ENCODE data around the gene MFNG.

MFNG gene

DNA sequence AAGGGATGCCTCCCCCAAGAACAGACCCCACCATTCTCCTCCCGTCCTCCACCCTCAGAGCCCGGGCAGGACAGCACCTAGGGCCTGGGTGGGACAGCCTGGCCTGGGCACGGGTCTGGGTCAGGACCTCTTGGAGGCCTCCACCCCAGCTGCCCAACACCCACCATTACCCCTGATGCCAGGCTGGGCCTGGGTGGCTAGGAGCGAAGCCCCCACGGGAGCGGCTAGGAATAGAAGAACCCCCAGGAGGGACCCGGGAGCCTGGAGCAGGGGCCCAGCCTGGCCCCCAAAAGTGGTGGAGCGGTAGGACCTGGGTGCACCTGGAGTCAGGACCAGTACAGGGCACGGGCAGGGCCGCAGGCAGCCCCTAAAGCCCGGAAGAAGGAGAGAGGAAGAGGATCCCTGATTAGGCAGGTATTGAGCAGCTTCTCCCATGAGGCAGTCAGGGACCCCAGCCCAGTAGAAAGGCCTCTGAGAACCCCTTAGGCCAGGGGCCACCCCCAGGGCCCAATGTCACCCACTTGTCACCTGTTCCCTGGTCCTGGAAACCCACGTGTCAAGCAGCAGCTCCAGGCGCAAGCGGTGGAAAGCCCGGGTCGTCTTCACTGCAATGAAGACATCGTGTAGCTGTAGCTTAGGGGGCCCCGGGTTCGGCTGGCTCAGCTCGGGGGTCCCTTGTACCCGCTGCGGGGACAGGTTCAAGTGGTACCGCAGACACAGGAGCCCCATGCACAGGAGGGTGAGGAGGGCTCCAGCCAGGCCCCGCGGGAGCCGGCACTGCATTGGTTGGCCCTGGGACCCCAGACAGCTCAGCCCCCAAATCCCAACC is 575 bp downstream of the MFNG start:
- Histone ChIP-seq H3K4me1 (ENCODE audit: control insufficient read depth, insufficient read depth, low read length) (peaks cover 44% of the 10 kb centered on the region), H3K4me3 (ENCODE audit: insufficient read depth, low read depth, low read length) (peak overlapping the region; percentile 1), H3K27ac (ENCODE audit: insufficient read depth, low read depth, low read length, poor library complexity, severe bottlenecking) (no peak overlapping the region), H3K9me3 (ENCODE audit: control insufficient read depth, low read length) (no peaks in the 10 kb centered on the region), H3K27me3 (ENCODE audit: control insufficient read depth, insufficient read depth, low read length, poor library complexity, severe bottlenecking) (no peaks in the 10 kb centered on the region), H3K36me3 (ENCODE audit: control insufficient read depth, insufficient read depth, low read length) (no peaks in the 10 kb centered on the region)
- WGBS, 2 experiments: 82 to 83% methylated on average over 26 of the region's 26 CpGs

DNA sequence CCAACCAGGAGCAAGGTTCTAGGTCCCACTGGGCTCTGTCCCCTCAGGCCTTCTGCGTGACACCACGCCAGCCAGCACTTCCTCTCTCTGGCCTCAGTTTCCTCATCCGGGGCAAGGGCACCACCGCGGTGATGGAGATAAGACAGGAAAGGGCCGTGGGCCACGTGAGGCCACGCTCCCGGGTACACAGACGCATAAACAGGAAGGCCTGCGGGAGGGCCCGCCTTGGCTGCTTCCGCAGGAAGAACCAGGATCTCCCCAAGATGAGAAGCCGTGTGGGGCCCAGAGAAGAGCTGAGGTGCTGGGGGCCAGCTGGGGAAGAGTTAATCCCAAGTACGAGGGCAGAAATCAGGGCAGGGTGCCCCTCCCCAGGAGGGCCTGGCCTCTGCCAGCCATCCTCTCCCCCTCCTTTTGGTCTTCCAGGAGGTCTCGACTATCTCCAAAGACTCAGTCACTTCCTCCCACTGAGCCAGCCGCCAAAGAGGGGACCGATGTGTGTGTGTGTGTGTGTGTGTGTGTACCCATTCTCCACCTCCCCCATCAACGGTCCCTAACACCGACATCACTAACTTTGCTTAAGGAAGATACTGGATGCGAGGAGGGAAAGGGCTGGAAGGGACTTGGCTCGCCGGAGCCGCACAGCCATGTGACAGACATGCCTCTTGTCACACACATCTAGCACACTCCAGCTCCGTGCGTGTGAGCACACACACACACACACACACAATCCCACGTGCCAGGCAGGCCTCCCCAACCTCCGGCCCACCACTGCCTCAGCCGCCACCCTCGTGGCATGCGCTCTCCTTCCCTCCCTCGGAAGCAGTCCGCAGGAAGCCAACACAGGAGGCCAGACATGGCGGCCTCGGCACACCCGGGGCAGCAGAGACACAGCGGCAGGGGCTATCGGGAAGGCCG is 1.4 kb downstream of the MFNG start:
- Histone ChIP-seq H3K27ac (ENCODE audit: insufficient read depth, low read depth, low read length, poor library complexity, severe bottlenecking) (peak overlapping the region; percentile 56), H3K4me3 (ENCODE audit: insufficient read depth, low read depth, low read length) (no peak overlapping the region), H3K4me1 (ENCODE audit: control insufficient read depth, insufficient read depth, low read length) (peaks cover 44% of the 10 kb centered on the region), H3K9me3 (ENCODE audit: control insufficient read depth, low read length) (no peaks in the 10 kb centered on the region), H3K27me3 (ENCODE audit: control insufficient read depth, insufficient read depth, low read length, poor library complexity, severe bottlenecking) (no peaks in the 10 kb centered on the region), H3K36me3 (ENCODE audit: control insufficient read depth, insufficient read depth, low read length) (no peaks in the 10 kb centered on the region)
- 88 to 90% methylated on average over 37 of the region's 39 CpGs for WGBS, 2 experiments

GRCh38 chr22:37483050-37483449 is 3.1 kb downstream of the MFNG start:
- Histone ChIP-seq H3K27ac (ENCODE audit: insufficient read depth, low read depth, low read length, poor library complexity, severe bottlenecking) (no peak overlapping the region), H3K9me3 (ENCODE audit: control insufficient read depth, low read length) (no peaks in the 10 kb centered on the region), H3K27me3 (ENCODE audit: control insufficient read depth, insufficient read depth, low read length, poor library complexity, severe bottlenecking) (no peaks in the 10 kb centered on the region), H3K4me1 (ENCODE audit: control insufficient read depth, insufficient read depth, low read length) (peaks cover 42% of the 10 kb centered on the region), H3K36me3 (ENCODE audit: control insufficient read depth, insufficient read depth, low read length) (no peaks in the 10 kb centered on the region), H3K4me3 (ENCODE audit: insufficient read depth, low read depth, low read length) (no peak overlapping the region)
- 83 to 84% methylated on average over 13 of the region's 13 CpGs for WGBS, 2 experiments

- Histone ChIP-seq H3K27me3 (ENCODE audit: control insufficient read depth, insufficient read depth, low read length, poor library complexity, severe bottlenecking) (no peaks in the 10 kb centered on the region), H3K27ac (ENCODE audit: insufficient read depth, low read depth, low read length, poor library complexity, severe bottlenecking) (no peak overlapping the region), H3K4me1 (ENCODE audit: control insufficient read depth, insufficient read depth, low read length) (peaks cover 42% of the 10 kb centered on the region), H3K9me3 (ENCODE audit: control insufficient read depth, low read length) (no peaks in the 10 kb centered on the region), H3K36me3 (ENCODE audit: control insufficient read depth, insufficient read depth, low read length) (no peaks in the 10 kb centered on the region), H3K4me3 (ENCODE audit: insufficient read depth, low read depth, low read length) (no peak overlapping the region)
- WGBS, 2 experiments: 95 to 96% methylated on average over 9 of the region's 9 CpGs
Observed at GRCh38 chr22:37482244-37482643, 3.9 kb downstream of the MFNG start.

GRCh38 chr22:37481347-37481907 is 4.8 kb downstream of the MFNG start:
- 85 to 89% methylated on average over 12 of the region's 12 CpGs for WGBS, 2 experiments
- Histone ChIP-seq H3K4me1 (ENCODE audit: control insufficient read depth, insufficient read depth, low read length) (peaks cover 36% of the 10 kb centered on the region), H3K4me3 (ENCODE audit: insufficient read depth, low read depth, low read length) (no peak overlapping the region), H3K27ac (ENCODE audit: insufficient read depth, low read depth, low read length, poor library complexity, severe bottlenecking) (no peak overlapping the region), H3K36me3 (ENCODE audit: control insufficient read depth, insufficient read depth, low read length) (no peaks in the 10 kb centered on the region), H3K9me3 (ENCODE audit: control insufficient read depth, low read length) (no peaks in the 10 kb centered on the region), H3K27me3 (ENCODE audit: control insufficient read depth, insufficient read depth, low read length, poor library complexity, severe bottlenecking) (no peaks in the 10 kb centered on the region)

GRCh38 chr22:37480387-37481346 is 5.5 kb downstream of the MFNG start:
- Histone ChIP-seq H3K36me3 (ENCODE audit: control insufficient read depth, insufficient read depth, low read length) (no peaks in the 10 kb centered on the region), H3K4me1 (ENCODE audit: control insufficient read depth, insufficient read depth, low read length) (peaks cover 29% of the 10 kb centered on the region), H3K27me3 (ENCODE audit: control insufficient read depth, insufficient read depth, low read length, poor library complexity, severe bottlenecking) (no peaks in the 10 kb centered on the region), H3K27ac (ENCODE audit: insufficient read depth, low read depth, low read length, poor library complexity, severe bottlenecking) (no peak overlapping the region), H3K9me3 (ENCODE audit: control insufficient read depth, low read length) (no peaks in the 10 kb centered on the region), H3K4me3 (ENCODE audit: insufficient read depth, low read depth, low read length) (no peak overlapping the region)
- 87% methylated on average over 16 to 17 of the region's 17 CpGs for WGBS, 2 experiments

- Histone ChIP-seq H3K36me3 (ENCODE audit: control insufficient read depth, insufficient read depth, low read length) (no peaks in the 10 kb centered on the region), H3K4me3 (ENCODE audit: insufficient read depth, low read depth, low read length) (no peak overlapping the region), H3K27ac (ENCODE audit: insufficient read depth, low read depth, low read length, poor library complexity, severe bottlenecking) (no peak overlapping the region), H3K4me1 (ENCODE audit: control insufficient read depth, insufficient read depth, low read length) (peaks cover 16% of the 10 kb centered on the region), H3K27me3 (ENCODE audit: control insufficient read depth, insufficient read depth, low read length, poor library complexity, severe bottlenecking) (no peaks in the 10 kb centered on the region), H3K9me3 (ENCODE audit: control insufficient read depth, low read length) (no peaks in the 10 kb centered on the region)
- WGBS, 2 experiments: 95% methylated on average over 15 of the region's 15 CpGs
Observed at GRCh38 chr22:37479196-37479595, 7.0 kb downstream of the MFNG start.

DNA sequence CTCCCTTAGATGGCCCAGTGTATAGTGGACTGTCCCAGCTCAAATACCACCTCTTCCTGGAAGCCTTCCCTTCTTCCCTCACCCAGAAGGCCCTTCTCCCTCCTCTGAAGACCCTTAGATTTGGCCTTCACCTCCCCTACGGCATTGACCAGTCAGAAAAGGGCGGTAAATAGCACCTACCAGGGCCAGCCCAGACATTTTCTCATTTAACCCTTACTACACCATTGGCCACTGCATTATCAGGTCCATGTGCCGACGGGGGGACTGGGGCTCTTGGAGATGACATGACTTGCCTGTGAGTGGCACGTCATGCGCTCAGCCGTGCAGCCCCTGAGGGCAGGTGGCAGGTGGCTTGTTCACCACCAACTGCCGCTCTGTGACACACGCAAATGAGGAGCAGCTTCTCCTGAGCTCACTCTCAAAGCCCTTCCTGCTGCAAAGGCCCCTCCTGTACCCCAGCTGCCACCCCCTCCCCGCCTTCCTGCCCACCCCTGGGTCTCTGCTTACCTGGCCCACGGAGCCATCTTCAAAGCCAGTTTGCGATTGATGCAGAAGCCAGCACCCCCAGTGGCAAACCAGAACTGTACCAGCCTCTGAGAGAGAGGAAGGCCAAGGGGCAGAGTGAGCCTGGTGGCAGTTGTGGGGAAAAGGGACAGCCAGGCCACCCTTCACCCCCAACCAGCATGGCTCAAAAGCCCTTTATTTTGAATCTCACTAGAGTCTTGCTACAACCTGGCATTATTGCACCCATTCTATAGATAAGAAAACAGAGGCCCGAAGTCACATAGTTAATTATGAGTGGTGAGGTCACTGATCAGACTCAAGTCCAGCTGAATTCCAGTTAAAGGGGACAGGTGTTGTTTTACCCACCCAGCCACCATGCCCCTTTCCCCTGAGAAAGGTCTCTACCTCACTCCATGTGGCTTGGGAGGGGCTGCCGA is 9.5 kb downstream of the MFNG start:
- Histone ChIP-seq H3K4me1 (ENCODE audit: control insufficient read depth, insufficient read depth, low read length) (no peaks in the 10 kb centered on the region), H3K4me3 (ENCODE audit: insufficient read depth, low read depth, low read length) (no peak overlapping the region), H3K27ac (ENCODE audit: insufficient read depth, low read depth, low read length, poor library complexity, severe bottlenecking) (no peak overlapping the region), H3K27me3 (ENCODE audit: control insufficient read depth, insufficient read depth, low read length, poor library complexity, severe bottlenecking) (no peaks in the 10 kb centered on the region), H3K9me3 (ENCODE audit: control insufficient read depth, low read length) (no peaks in the 10 kb centered on the region), H3K36me3 (ENCODE audit: control insufficient read depth, insufficient read depth, low read length) (no peaks in the 10 kb centered on the region)
- 81 to 83% methylated on average over 14 of the region's 14 CpGs for WGBS, 2 experiments

Measured in ectodermal cell (in vitro differentiated cells).